Prostate gland (tissue), 2 donors: Measurements from ENCODE around the gene RECK.

Source experiments
- POLR2AphosphoS5 ChIP-seq: sonication (generic); formaldehyde crosslinking; IDR thresholded peaks from one replicate; pipeline ENCODE4 v1.6.1; 2017; ENCODE audit warnings: antibody characterized with exemption
- TF ChIP-seq, protein P1 (sequence below), 4 experiments: fragments of 200-600 bp in 2 of 4; fragments of 450-650 bp in 2 of 4; sonication (generic) in 2 of 4; IDR thresholded peaks; 1 replicate in 3 of 4; 2 replicates in 1 of 4; pipeline ENCODE4 v1.5.1; 2016 to 2019; ENCODE audit warnings: antibody characterized with exemption in 4 of 4, mild to moderate bottlenecking in 2 of 4, moderate library complexity in 2 of 4

GRCh38 chr9:36040271-36040925 is 3.7 kb downstream of the RECK start:
- TF ChIP-seq, protein P1, sequence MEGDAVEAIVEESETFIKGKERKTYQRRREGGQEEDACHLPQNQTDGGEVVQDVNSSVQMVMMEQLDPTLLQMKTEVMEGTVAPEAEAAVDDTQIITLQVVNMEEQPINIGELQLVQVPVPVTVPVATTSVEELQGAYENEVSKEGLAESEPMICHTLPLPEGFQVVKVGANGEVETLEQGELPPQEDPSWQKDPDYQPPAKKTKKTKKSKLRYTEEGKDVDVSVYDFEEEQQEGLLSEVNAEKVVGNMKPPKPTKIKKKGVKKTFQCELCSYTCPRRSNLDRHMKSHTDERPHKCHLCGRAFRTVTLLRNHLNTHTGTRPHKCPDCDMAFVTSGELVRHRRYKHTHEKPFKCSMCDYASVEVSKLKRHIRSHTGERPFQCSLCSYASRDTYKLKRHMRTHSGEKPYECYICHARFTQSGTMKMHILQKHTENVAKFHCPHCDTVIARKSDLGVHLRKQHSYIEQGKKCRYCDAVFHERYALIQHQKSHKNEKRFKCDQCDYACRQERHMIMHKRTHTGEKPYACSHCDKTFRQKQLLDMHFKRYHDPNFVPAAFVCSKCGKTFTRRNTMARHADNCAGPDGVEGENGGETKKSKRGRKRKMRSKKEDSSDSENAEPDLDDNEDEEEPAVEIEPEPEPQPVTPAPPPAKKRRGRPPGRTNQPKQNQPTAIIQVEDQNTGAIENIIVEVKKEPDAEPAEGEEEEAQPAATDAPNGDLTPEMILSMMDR (IDR thresholded peaks at IDR 0.05) = no peak
- no peak for TF ChIP-seq POLR2AphosphoS5
